ENCODE data around the gene EDEM2. TPM values are rescaled to one million over a fixed set of nuclear protein-coding genes. Genes with fewer than 3 reads are reported as not detected.

Gene EDEM2
- total and polyA plus RNA-seq, 2 of the 13 experiments (the other 11 are each of a cell fraction or from before 2014, with no cell fraction given), result 33.1 to 46.9 TPM

GRCh38 chr20:35171753-35172433 lies 24.8 kb upstream of the EDEM2 start, which contains the start of gene PROCR (continued):
- no peak for TF ChIP-seq ZNF17 (CRISPR knock-in tag; IDR thresholded peaks at IDR 0.05)
- TF ChIP-seq THAP7 (CRISPR knock-in tag; IDR thresholded peaks at IDR 0.05), result 0 out of 2 replicates have a peak, but pooled peaks have one; percentile 35
- no peak for TF ChIP-seq HCFC1 (IDR thresholded peaks at IDR 0.05; ENCODE audit: low read depth, low read length)
- TF ChIP-seq ZBTB20 (CRISPR knock-in tag; IDR thresholded peaks at IDR 0.05; ENCODE audit: borderline replicate concordance, low read depth), result no peak
- peak; percentile 35; the same call in 1 of the 2 replicates for TF ChIP-seq ZNF598 (CRISPR knock-in tag; IDR thresholded peaks at IDR 0.05; ENCODE audit: borderline replicate concordance)
- no peak for TF ChIP-seq MAX (IDR thresholded peaks at IDR 0.05)

GRCh38 chr20:35171438-35171752 lies 24.3 kb upstream of the EDEM2 start:
- FAIRE-seq, result no peak
- no peak overlapping the region for H3K27ac ChIP-seq (ENCODE audit: extremely low read length, insufficient read depth, low read length)
- CTCF ChIA-PET (ENCODE audit: low intra/inter-chr PET ratio, low total read pairs), result no interaction called here
- WGBS (ENCODE audit: low lambda C conversion rate), result 48% methylated on average over 1 of the region's 1 CpG
- POLR2A ChIA-PET, result no interaction called here
- H3K4me3 ChIP-seq (replicated peaks in 1 of 3; ENCODE audit: insufficient read depth in 1 of 3, low read depth in 2 of 3, low read length in 3 of 3), result peak overlapping the region in 1 of 3 experiments; percentile 60; a peak in 1 of 6 replicates
- in situ Hi-C loops (cut with HindIII; ENCODE audit: extremely low pct_ligation_motif_present, low pct_unique_long_range_greater_than_20kb) (no loop called here), intact Hi-C loops (cut with micrococcal nuclease; ENCODE audit: unreplicated experiment) (no loop called here)
- H3K9me3 ChIP-seq (ENCODE audit: low read length), result no peaks in the 10 kb centered on the region
- H3K79me2 ChIP-seq (ENCODE audit: insufficient read depth, low read length), result no peaks in the 10 kb centered on the region
- H2AFZ ChIP-seq (ENCODE audit: low read length), result no peak overlapping the region
- BruUV-seq (replicated peaks), result no TSS peak
- no peak overlapping the region for H3K9ac ChIP-seq (ENCODE audit: insufficient read depth, low read depth, low read length)
- no peak for ATAC-seq
- no peaks in the 10 kb centered on the region; a peak in 1 of 5 replicates for H3K27me3 ChIP-seq (ENCODE audit: control insufficient read depth in 1 of 2, insufficient read depth in 2 of 2, low read length in 2 of 2)
- H3K4me2 ChIP-seq (ENCODE audit: low read depth, low read length), result peak overlapping the region; percentile 69
- H3K4me1 ChIP-seq (ENCODE audit: insufficient read depth, low read length), result peaks cover 48% of the 10 kb centered on the region
- DNase-seq (ENCODE audit: low spot score), result no peak
- H3K36me3 ChIP-seq (replicated peaks in 1 of 2; ENCODE audit: control insufficient read depth in 1 of 2, insufficient read depth in 2 of 2, low read length in 2 of 2), result no peaks in the 10 kb centered on the region
- no peaks in the 10 kb centered on the region for H4K20me1 ChIP-seq (ENCODE audit: insufficient read depth, low read length)
- TF ChIP-seq RFX3 (CRISPR knock-in tag; IDR thresholded peaks at IDR 0.05), result no peak
- TF ChIP-seq ZNF121 (CRISPR knock-in tag; IDR thresholded peaks at IDR 0.05), result no peak
- TF ChIP-seq CHCHD3 (CRISPR knock-in tag; IDR thresholded peaks at IDR 0.05), result no peak
- TF ChIP-seq MYPOP (CRISPR knock-in tag; IDR thresholded peaks at IDR 0.05), result no peak
- no peak for TF ChIP-seq AHDC1 (CRISPR knock-in tag; IDR thresholded peaks at IDR 0.05; ENCODE audit: borderline replicate concordance)
- TF ChIP-seq KLF16 (CRISPR knock-in tag; IDR thresholded peaks at IDR 0.05), result no peak
- TF ChIP-seq ZNF660 (CRISPR knock-in tag; IDR thresholded peaks at IDR 0.05; ENCODE audit: borderline replicate concordance, low read depth), result no peak

Data from HepG2 (cell line).